Type B pancreatic cell (in vitro differentiated cells): ENCODE measurements around the gene SPATA6. TPM values are rescaled to one million over a fixed set of nuclear protein-coding genes. Genes with fewer than 3 reads are reported as not detected.
"Not testable (repeated sequence)": the region's sequence is repeated elsewhere in the genome, so short reads cannot be mapped to it uniquely, and the experiment has no call there.

Experiments
- DNase-seq: peaks from one replicate; pipeline ENCODE4 v3.0.0; 2021; ENCODE audit warnings: mixed read lengths; ENCODE audit not compliant: unreplicated experiment; ENCODE audit errors: extremely low spot score
- H3K27ac Mint-ChIP-seq: 2 replicates; pipeline ENCODE4 v1.8.0; 2021; ENCODE audit warnings: mild to moderate bottlenecking, mixed read lengths
- H3K27me3 Mint-ChIP-seq: 2 replicates; pipeline ENCODE4 v1.8.0; 2021; ENCODE audit warnings: mixed read lengths
- H3K36me3 Mint-ChIP-seq: 2 replicates; pipeline ENCODE4 v1.8.0; 2021; ENCODE audit warnings: mixed read lengths
- H3K4me1 Mint-ChIP-seq: one replicate; pipeline ENCODE4 v1.8.0; 2021; ENCODE audit warnings: mixed read lengths; ENCODE audit not compliant: unreplicated experiment
- H3K4me3 Mint-ChIP-seq: 2 replicates; pipeline ENCODE4 v1.8.0; 2021; ENCODE audit warnings: mild to moderate bottlenecking, mixed read lengths
- H3K9me3 Mint-ChIP-seq: 2 replicates; pipeline ENCODE4 v1.8.0; 2021; ENCODE audit warnings: mixed read lengths
- CTCF ChIP-seq: fragments of 200-600 bp; sonication (generic); conservative IDR thresholded peaks from 2 replicates; pipeline ENCODE4 v1.5.0; 2021; ENCODE audit warnings: antibody characterized with exemption, mild to moderate bottlenecking
- long read RNA-seq: library from polyadenylated mRNA; unstranded; transcript quantifications from one replicate; pipeline ENCODE4 v2.0.0, GENCODE V29; 2020
- total RNA-seq: library from RNA; stranded (reverse); gene quantifications from 2 replicates; pipeline ENCODE4 v1.2.1, GENCODE V29; 2021; ENCODE audit warnings: low replicate concordance

The SPATA6 gene
- total RNA-seq: 7.3 and 23.5 TPM in 2 replicates
- long read RNA-seq, full-length matches to known transcripts: 1 of 4 reads
- long read RNA-seq, partial matches to known transcripts: 0 of 4 reads
- long read RNA-seq, other reads (novel, unspliced or antisense): 3 of 4 reads

DNA sequence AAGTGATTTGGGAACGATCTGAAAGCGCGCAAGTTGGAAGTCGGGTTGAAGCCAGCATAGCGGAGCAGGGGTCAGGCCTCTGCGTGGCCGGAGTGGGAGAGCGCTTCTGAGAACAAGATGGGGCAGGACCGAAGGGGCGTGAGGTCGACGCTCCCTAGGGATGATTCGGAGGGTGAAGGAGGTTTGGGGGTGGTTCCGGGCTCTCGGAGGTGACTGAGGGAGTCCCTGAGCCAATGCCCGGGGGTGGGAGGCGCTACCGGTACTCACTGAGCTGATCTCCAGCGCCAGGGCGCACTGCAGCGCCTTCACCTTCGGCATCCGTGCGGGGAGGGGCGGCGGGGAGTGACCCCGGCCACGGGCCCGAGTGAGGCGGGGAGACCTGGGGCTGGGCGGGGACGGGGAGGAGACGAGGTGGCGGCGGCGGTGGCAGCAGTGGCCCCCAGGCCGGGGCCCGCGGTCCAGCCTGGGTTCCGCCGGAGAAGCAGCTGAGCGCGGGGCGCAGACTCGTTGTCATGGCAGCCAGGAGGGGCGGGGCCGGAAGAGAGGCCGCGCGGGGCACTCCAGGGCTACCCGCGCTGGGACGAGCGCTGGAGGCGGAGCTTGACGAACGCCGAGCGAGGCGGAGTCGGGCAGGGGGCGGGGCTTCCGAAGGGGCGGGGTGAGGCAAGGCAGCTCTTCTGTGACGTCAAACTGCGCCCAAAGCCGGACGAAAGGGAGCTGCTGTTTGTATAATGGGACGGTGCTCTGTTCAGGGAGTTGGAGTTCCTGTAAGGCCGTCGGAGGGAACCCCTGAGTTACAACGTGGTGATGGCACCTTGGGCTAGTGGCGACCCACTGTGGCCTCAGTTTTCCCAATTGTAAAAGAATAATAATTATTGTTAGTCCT is at the start of gene SPATA6:
SPATA6 (minus strand) TSS at position 514 of the 886 bp plus-strand sequence; CDS start at position 318, 196 bp downstream.
- Mint-ChIP-seq H3K4me3 (peak within 1 kb of the TSS; percentile 96), H3K9me3 (peaks cover 6% of the 10 kb centered on the region), H3K27ac (peak within 1 kb of the TSS; percentile 91), H3K4me1 (peaks cover 19% of the 10 kb centered on the region), H3K36me3 (peaks cover 3% of the 10 kb centered on the region), H3K27me3 (no peaks in the 10 kb centered on the region)
- peak; percentile 95 for DNase-seq
- no peak for TF ChIP-seq CTCF

GRCh38 chr1:48519896-48520295 is 47.9 kb upstream of the SPATA6 start:
- DNase-seq, H3K27ac Mint-ChIP-seq, H3K4me3 Mint-ChIP-seq, H3K36me3 Mint-ChIP-seq, H3K4me1 Mint-ChIP-seq, H3K9me3 Mint-ChIP-seq: not testable (repeated sequence)
- H3K27me3 Mint-ChIP-seq: peaks cover 14% of the 10 kb centered on the region

DNA sequence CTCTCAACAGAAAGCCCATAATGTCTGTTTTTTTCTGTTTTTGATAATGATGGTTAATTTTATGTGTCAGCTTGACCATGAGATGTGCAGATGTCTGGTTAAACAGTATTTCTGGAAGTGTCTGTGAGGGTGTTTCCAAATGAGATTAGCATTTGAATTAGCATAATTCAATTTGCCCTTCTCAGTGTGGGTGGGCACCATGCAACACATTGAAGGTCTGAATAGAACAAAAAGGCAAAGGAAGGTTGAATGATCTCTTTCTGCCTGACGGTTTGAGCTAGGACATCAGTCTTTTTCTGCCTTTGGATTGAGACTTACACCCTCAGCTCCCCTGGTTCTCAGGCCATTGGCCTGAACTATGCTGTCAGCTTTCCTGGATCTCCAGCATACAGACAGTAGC is 34.9 kb upstream of the SPATA6 start:
- Mint-ChIP-seq H3K9me3 (no peaks in the 10 kb centered on the region), H3K27me3 (peaks cover 18% of the 10 kb centered on the region), H3K4me1 (no peaks in the 10 kb centered on the region), H3K27ac (no peak overlapping the region), H3K4me3 (no peak overlapping the region), H3K36me3 (no peaks in the 10 kb centered on the region)
- no peak for DNase-seq
- no peak for TF ChIP-seq CTCF

- Mint-ChIP-seq H3K27me3 (peaks cover 3% of the 10 kb centered on the region), H3K36me3 (no peaks in the 10 kb centered on the region), H3K4me3 (no peak overlapping the region), H3K4me1 (peaks cover 6% of the 10 kb centered on the region), H3K27ac (no peak overlapping the region), H3K9me3 (no peaks in the 10 kb centered on the region)
- TF ChIP-seq CTCF: no peak
- DNase-seq: no peak
These were observed 28.8 kb upstream of the SPATA6 start for GRCh38 chr1:48500541-48501450.

DNA sequence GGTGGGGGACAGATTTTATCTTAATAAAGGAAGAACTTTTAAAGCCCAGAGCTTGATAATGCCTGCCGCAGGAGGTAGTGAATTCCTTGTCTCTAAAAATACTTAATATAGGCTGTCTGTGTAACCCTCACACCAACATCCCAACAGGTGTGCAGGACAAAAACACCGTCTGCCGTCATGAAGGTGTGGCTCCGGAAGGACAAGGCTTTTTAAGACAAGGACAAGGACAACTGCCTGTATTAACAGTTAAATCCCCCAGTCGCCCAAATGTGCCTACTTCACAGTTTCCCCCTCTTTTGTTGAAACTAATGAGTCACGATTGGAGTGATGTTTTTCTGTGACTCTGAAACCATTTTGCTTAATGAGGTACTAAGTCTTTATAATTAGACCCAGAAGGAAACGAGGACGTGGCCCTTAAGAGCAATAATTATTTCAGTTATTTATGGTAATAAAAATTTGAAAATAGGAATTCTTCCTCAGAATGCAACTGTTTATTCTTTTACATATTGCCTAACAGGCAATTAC is 27.3 kb upstream of the SPATA6 start:
- H3K4me1 Mint-ChIP-seq: peaks cover 10% of the 10 kb centered on the region
- H3K4me3 Mint-ChIP-seq: no peak overlapping the region
- H3K27me3 Mint-ChIP-seq: peaks cover 3% of the 10 kb centered on the region
- no peaks in the 10 kb centered on the region for H3K36me3 Mint-ChIP-seq
- no peaks in the 10 kb centered on the region for H3K9me3 Mint-ChIP-seq
- no peak for DNase-seq
- no peak for TF ChIP-seq CTCF
- H3K27ac Mint-ChIP-seq: no peak overlapping the region
